ENCODE data around the gene RELA. TPM values are rescaled to one million over a fixed set of nuclear protein-coding genes. Genes with fewer than 3 reads are reported as not detected.
A peak's percentile ranks its signal among the peaks of the same experiment; 100 is the strongest.
"Not testable (repeated sequence)": the region's sequence is repeated elsewhere in the genome, so short reads cannot be mapped to it uniquely, and the experiment has no call there.

Gene RELA
- 10 to 100 TPM; 38.3 to 47.3 (median 42.1) TPM for polyA plus RNA-seq (ENCODE audit: insufficient read length in 10 of 10)
- long read RNA-seq, donor 1, transcript RELA-202 (11 exons, 2,700 nt): major isoform, 8 of 11 reads
- long read RNA-seq, donor 1, partial matches to known transcripts: 0 of 11 reads
- long read RNA-seq, donor 1, other reads (novel, unspliced or antisense): 0 of 11 reads
- long read RNA-seq, donor 2, partial matches to known transcripts: 0 of 4 reads
- long read RNA-seq, donor 2, other reads (novel, unspliced or antisense): 0 of 4 reads
- long read RNA-seq, donor 3: 0 reads
- long read RNA-seq, donor 4, partial matches to known transcripts: 0 of 7 reads
- long read RNA-seq, donor 4, other reads (novel, unspliced or antisense): 0 of 7 reads
- long read RNA-seq, donor 5, transcript RELA-202 (11 exons, 2,700 nt): major isoform, 5 of 13 reads
- long read RNA-seq, donor 5, partial matches to known transcripts: 0 of 13 reads
- long read RNA-seq, donor 5, other reads (novel, unspliced or antisense): 0 of 13 reads
- long read RNA-seq, donor 6, partial matches to known transcripts: 5 of 10 reads
- long read RNA-seq, donor 6, other reads (novel, unspliced or antisense): 0 of 10 reads
- long read RNA-seq, donor 7, partial matches to known transcripts: 0 of 1 reads
- long read RNA-seq, donor 7, other reads (novel, unspliced or antisense): 0 of 1 reads
- long read RNA-seq, donor 8, partial matches to known transcripts: 0 of 2 reads
- long read RNA-seq, donor 8, other reads (novel, unspliced or antisense): 0 of 2 reads
- long read RNA-seq, donor 9, partial matches to known transcripts: 0 of 2 reads
- long read RNA-seq, donor 9, other reads (novel, unspliced or antisense): 0 of 2 reads

DNA sequence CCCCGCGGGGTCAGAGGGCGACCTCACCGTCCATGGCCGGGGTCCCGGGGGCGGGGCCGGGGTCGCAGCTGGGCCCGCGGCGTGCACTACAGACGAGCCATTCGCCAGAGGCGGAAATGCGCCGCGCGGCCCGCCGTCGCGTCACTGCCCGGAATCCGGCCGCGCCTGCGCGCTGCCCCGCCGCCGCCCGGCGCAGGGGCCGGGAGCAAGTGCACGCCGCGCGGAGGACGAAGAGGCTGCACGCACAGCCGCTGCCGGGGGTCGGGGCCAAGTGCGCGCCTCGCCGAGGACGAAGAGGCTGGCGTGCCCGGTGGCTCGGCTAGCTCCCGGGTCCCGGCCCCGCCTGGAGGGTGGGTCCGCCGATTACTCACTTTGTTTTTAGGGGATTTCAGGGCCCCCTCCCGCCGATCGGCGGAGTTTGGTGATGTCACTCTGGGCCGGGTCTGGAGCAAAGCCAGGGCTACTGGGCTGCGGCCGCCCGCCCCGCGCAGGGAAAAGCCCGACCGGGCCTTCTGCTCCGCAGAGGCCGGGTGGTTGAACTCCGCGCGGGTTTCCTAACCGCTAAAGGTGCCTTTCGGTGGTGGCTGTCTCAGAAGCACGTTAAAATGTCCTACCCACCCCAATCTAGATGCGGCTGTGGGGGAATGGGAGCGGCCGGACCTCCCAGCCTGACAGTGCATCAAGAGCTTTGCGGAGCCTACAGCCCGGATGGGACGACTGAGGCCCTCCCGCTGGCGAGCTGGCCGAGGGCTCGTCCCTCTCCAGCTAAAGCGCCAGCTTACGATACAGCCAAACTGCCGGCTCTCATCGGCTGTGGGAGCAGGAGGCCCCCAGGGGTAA is at the start of gene RELA:
RELA (minus strand) TSS at position 118 of the 840 bp plus-strand sequence; CDS start at position 34, 84 bp downstream.
- peak; percentile 96 to 99 (median 97) for DNase-seq

DNA sequence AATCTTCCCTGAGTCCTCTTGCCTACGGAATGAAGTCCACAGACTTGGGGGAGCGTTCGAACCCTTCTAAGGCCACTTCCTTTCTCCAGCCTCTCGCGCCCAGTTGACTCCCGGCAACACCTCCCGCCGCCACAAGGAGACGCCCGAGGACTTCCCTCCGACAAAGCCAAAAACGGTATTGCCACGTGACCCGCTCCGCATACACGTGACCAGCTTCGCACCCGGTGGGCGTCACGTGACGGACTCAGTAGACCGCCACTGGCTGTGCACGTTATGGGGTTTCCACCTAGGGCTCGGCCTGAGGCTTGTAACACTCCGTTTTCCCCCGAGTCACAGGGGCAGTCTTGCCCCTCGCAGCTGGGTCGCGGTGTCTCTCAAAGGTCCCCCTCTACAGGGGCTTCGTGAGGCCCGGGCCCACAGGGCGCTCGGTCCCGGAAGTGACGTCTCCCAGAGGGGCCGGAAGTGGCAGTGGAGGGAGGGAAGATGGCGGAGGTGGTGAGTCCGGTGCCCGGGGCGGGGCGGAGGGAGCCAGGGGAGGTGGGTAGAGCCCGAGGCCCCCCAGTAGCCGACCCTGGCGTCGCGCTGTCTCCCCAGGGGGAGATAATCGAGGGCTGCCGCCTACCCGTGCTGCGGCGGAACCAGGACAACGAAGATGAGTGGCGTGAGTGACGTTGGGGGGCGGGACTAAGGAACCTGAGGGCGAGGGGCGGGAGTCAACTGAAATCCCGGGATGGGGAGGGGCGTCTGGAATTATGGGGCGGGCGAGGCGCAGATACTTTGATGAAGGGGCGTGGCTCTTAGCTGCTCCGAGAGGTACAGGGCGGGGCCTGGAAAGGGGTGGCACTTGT is 49.3 kb upstream of the RELA start, which contains the start of gene KAT5:
KAT5 (plus strand) TSS at position 468 of the 848 bp plus-strand sequence; CDS start at position 484, 16 bp downstream.
- peak; percentile 98 to 100 (median 98) for DNase-seq

DNA sequence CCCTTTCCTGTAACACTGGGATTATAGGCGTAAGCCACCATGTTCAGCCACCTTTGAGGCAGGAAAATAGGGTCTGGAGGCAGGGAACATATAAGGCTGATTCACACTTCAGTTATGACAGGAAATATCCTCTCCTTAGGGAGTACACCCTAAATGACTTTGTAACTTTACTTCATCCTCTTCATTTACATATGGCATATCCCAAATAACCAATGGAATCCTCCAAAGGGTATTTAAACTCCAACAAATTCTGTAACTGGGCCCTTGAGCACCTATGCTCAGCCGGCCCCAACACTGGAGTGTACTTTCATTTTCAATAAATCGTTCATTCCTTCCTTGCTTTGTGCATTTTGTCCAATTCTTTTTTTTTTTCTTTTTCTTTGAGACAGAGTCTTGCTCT is 47.7 kb upstream of the RELA start:
- DNase-seq: no peak

DNA sequence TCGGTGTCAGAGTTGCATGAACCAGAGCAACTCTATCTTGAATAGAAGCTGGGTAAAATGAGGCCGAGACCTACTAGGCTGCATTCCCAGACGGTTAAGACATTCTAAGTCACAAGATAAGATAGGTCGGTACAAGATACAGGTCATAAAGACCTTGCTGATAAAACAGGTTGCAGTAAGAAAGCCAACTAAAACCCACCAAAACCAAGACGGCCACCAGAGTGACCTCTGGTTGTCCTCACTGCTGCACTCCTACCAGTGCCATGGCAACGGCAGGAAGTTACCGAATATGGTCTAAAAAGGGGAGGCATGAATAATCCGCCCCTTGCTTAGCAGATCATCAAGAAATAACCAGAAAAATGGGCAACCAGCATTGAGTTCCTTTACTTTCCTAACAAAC is 46.9 kb upstream of the RELA start:
- DNase-seq: no peak

DNA sequence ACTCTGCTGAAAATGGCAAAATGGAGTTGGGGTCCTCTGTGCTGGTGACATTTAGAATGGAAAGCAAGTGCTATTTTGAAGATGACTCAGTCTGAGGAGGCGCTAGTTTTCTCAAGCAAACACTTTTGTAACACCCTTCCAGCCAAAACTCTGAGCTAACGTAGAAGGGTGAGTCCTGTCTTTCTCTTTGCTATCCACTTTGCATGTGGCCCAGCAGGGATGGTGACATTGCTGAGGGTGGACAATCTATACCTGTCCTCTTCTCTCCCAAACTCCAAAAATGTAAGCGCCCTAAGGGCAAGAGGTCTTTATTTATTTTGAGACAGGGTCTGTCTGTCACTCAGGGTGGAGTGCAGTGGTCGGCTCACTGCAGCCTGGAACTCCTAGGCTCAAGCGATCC is 45.7 kb upstream of the RELA start:
- DNase-seq: no peak

DNA sequence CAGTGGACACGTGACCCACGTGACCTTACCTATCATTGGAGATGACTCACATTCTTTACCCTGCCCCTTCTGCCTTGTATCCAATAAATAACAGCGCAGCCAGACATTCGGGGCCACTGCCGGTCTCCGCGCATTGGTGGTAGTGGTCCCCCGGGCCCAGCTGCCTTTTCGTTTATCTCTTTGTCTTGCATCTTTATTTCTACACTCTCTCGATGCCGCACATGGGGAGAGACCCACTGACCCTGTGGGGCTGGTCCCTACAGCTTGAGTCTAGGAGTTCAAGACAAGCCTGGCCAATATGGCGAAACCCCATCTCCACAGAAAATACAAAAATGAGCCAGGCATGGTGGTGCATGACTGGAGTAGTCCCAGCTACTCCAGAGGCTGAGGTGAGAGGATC is 44.3 kb upstream of the RELA start:
- DNase-seq: not testable (repeated sequence)

DNA sequence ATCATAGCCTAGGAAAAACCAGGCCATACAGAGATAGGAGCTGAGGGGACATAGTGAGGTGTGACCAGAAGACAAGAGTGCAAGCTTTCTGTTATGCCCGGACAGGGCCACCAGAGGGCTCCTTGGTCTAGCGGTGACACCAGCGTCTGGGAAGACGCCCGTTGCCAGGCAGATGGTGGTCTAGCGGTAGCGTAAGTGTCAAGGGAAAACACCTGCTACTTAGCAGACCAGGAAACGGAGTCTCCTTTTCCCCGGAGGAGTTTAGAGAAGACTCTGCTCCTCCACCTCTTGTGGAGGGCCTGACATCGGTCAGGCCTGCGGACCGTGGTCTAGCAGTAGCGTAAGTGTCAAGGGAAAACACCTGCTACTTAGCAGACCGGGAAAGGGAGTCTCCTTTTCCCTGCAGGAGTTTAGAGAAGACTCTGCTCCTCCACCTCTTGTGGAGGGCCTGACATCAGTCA is 43.6 kb upstream of the RELA start:
- DNase-seq: peak in 2 of 3 donors; percentile 61 to 83

DNA sequence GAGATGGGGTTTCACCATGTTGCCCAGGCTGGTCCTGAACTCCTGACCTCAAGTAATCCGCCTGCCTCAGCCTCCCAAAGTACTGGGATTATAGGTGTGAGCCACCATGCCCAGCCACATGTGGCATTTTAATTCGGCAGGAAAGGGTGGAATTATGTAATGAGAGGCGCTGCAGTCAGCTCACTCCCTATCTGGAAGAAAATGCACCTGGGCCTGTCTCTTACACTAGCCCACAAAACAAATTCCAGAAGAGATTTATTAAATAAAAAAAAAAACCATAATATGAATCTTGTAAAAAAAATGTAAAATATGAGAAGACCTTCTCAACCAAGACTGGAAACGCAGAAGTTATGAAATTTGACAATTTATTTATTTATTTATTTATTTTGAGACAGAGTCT is 41.1 kb upstream of the RELA start:
- no peak for DNase-seq

DNA sequence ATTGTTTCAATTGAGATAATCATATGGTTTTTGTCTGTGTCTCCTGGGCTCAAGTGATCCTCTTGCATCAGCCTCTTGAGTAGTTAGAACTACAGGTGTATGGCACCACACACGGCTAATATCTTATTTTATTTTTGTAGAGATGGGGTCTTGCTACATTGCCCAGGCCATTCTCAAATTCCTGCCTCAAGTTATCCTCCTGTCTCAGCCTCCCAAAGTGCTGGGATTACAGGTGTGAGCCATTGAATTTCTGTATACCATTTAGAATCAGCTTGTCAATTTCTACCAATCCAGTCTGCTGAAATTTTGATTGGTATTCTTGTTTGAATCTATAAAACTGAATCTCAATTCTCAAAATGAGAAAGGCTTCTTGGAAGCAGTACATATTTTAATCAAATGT is 39.0 kb upstream of the RELA start:
- no peak for DNase-seq

DNA sequence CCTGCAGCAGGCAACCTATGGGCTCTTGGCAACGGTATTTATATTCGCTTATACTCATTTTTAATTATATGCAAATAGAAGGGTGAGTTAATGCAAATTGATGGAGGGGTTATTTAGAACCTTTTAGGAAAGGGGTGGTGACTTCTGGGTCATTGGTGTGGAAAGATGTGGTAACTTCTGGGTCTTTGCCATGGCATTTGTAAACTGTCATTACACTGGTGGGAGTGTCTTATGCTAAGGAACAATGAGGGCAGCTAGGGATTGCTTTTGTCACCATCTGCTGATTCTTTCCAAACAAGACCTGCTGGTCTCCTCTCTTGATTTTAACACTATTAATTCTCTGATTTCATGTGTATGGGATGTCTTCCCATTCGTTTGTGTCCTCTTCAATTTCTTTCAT is 37.7 kb upstream of the RELA start:
- no peak for DNase-seq

DNA sequence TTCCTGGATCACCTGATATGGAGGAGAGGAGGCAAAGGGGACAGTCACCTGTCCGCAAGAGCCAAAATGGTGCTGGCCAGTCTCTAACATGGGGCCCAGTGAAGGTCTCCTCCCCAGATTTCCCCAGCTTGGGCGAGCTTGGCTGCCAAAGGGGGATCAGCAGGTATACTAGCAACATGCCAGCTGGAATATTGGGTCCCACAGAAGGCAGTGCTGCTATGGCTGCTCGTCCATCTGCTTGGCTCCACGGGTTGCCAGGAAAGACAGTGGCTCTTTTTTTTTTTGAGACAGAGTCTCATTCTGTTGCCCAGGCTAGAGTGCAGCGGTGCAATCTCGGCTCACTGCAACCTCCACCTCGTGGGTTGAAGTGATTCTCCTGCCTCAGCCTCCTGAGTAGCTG is 36.6 kb upstream of the RELA start:
- DNase-seq: no peak

DNA sequence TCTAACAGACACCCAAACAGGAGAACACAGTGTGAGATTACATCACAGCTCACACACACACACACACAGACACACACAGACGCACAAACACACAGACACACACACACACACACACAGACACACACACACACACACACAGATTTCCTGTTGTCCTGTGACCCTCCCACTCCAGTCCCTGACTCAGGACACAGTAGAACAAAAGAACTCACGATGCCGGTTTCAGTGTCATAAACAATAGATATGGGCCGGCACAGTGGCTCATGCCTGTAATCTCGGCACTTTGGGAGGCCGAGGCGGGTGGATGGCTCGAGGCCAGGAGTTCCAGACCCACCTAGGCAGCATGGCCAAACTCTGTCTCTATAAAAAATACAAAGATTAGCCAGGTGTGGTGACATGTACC is 35.5 kb upstream of the RELA start:
- no peak for DNase-seq

DNA sequence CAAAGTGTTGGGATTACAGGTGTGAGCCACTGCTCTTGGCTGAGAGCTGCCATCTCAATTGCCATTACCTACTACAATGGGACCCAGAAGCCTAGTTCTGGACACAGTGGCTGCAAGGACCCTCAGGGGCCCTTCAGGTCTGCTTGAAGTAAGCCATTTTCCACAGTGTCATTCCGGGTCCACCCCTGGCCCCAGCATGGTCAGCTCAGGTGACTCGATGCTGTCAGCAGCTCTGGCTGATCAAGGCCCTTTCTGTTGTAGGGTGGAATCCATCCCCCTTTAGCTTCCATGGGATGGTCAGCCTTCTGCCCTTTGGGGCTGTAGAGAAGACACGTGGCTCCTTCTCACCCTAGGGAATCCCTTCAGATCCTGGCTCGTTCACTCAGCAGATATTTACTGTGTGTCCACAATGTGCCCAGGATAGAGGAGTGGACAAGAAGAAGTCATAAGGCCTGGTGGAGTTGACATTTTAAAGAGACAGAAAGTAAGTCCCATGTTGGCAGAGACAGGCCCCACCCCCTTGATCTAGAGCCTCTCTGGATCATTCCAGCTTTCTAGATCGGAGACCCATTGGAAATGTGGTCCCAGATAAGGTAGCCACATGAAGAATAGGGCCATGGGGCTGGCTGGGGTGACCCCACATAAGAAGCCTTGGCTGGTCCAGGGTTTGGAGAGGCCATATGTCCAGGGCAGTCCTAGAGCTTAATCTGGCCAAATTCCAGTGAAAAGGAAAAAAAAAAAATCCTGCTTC is 34.3 kb upstream of the RELA start:
- no peak for DNase-seq

DNA sequence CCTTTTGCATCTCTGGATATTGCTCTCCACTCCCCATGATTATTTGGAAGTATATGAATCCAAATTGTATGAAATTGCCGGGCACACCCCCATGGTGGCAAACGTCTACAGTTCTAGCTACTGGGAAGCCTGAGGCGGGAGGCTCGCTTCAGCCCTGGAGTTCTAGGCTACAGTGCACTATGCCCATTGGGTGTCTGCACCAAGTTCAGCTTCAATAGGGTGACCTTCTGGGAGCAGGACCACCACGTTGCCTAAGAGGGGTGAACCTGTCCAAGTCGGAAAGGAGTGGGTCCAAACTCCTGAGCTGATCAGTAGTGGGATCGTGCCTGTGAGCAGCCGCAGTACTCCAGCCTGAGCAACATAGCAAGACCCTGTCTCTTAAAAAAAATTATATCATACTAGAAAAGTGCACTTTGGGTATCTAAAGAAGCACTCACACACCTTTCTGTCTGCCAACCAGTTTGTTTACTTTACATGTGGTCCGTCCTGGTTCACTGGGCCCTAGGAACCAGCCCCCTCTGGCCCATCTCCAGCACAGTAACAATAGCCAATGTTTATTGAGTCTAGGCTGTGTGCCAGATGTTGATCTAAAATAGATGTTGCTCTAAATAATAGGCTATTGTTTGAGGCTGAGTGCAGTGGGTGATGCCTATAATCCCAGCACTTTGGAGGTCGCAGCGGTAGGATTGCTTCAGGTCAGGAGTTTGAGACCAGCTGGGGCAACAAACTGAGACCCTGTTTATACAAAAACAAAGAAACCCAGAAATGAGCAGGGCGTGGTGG is 32.9 kb upstream of the RELA start:
- peak in 1 of 3 donors; percentile 32 for DNase-seq

DNA sequence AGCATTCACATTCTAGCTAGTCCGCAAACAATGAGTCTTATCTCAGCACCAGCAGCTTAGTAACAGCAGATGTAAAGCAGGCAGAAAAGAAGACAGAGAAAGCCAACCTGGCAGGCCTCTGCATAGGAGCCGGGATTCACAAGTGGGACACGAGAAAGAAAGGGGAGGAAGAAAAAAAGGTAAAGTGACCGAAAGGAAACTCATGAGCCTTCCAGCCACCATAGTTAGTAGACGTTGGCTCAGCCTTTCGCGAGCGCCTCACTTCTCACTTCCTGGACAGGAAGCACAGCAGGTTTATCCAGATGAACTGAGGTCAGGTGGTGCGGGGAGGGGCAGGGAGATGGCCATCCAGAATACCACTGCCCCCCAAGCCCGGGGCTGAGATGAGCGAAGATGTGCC is 29.7 kb upstream of the RELA start:
- DNase-seq: no peak

DNA sequence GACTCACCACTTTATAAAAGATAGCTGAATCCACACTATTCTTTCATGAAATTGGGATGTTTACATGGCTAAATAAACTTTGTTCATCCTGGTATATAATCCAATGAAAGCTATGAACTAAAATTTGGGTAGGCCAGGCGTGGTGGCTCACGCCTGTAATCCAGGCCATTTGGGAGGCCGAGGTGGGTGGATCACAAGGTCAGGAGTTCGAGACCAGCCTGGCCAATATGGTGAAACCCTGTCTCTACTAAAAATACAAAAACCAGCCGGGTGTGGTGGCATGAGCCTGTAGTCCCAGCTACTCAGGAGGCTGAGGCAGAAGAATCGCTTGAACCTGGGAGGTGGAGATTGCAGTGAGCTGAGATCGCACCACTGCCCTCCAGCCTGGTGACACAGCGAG is 29.1 kb upstream of the RELA start:
- DNase-seq: not testable (repeated sequence)

DNA sequence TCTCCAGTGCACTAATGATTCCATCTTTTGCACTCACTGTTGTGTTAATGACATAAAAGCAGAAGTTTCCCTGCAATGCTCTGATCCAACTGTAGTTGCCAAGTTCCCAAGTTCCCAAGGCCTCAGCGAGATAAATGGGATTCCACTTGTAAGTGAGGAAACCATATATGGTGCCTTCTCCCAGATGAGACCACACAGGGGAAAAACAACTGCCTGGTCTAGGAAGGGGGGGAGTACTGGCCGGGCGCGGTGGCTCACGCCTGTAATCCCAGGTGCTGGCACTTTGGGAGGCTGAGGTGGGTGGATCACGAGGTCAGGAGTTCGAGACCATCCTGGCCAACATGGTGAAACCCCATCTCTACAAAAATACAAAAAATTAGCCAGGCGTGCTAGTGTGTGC is 23.3 kb upstream of the RELA start:
- no peak for DNase-seq

DNA sequence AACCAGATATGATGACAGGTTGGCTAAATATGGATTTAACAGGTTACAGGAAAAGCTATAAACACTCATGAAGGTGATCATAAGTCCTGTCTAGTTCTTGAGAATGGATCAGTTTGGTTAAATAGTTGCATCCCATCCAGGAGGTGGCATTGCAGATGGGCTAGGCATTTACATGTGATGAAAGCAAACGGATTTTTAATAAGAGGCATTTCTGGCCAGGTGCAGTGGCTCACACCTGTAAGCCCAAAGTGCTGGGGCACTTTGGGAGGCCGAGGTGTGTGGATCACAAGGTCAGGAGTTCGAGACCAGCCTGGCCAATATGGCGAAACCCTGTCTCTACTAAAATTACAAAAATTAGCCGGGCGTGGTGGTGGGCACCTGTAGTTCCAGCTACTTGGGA is 20.8 kb upstream of the RELA start:
- DNase-seq: not testable (repeated sequence)

DNA sequence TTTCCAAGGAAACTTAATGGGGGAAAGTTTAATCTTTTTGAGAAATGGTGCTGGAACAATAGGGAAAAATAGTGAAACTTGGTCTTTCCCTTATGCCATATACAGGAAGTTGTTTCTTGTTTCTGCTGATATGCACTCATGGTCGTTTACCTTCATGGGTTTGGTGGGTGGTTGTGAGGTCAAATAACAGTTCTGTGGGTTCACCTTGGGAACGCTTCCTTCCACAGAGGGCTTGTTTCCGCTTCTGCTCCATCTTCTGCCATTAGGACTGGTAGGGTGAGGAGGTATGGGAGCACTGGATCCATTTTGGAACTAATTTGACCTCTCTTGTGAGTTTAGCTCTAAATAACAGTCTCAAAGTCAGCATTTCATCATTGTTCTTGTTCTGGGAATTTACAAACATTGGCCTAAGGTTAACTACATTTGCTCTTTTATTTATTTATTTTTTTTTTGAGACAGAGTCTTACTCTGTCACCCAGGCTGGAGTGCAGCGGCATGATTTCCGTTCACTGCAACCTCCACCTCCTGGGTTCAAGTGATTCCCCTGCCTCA is 17.6 kb upstream of the RELA start:
- no peak for DNase-seq
